MCF 10A (cell line): ENCODE results near the gene TIAL1. TPM values are rescaled to one million over a fixed set of nuclear protein-coding genes. Genes with fewer than 3 reads are reported as not detected.
A peak's percentile ranks its signal among the peaks of the same experiment; 100 is the strongest.

Experiments used
- Bru-seq: library from RNA; stranded (reverse); fragments of 400-500 nt; gene quantifications from one replicate; lab custom pipeline; 2021; lab: Mats Ljungman, UMichigan
- BruChase-seq, 2 experiments: library from RNA; stranded (reverse); fragments of 400-500 nt; gene quantifications; one replicate each; lab custom pipeline; 2021; lab: Mats Ljungman, UMichigan
- BruUV-seq: library from RNA; stranded (reverse); fragments of 400-500 nt; replicated peaks from 2 replicates; lab custom pipeline; 2021; lab: Mats Ljungman, UMichigan
- CTCF ChIA-PET: fragments of 300-600 bp; sonication (Branson Sonifier 250); formaldehyde crosslinking; extraction: SDS; loops from one replicate; lab custom pipeline; 2021; ENCODE audit warnings: antibody characterized with exemption, inconsistent platforms; lab: Yijun Ruan, JAX
- POLR2A ChIA-PET: fragments of 300-600, 350-650 bp; sonication (Branson Sonifier 250); formaldehyde crosslinking; extraction: SDS; loops from one replicate; lab custom pipeline; 2020; ENCODE audit warnings: antibody characterized with exemption, inconsistent platforms; lab: Yijun Ruan, JAX
- DNase-seq: peaks from one replicate; pipeline ENCODE4 v3.0.0-alpha.2; 2018; ENCODE audit not compliant: unreplicated experiment
- H3K27ac Mint-ChIP-seq: one replicate; pipeline ENCODE4 v1.8.0; 2022; ENCODE audit warnings: mild to moderate bottlenecking, low read depth, mixed read lengths; ENCODE audit not compliant: unreplicated experiment
- H3K27me3 Mint-ChIP-seq: one replicate; pipeline ENCODE4 v1.8.0; 2022; ENCODE audit warnings: mixed read lengths; ENCODE audit not compliant: insufficient read depth, unreplicated experiment
- H3K36me3 Mint-ChIP-seq: one replicate; pipeline ENCODE4 v1.8.0; 2022; ENCODE audit warnings: mild to moderate bottlenecking, moderate library complexity, mixed read lengths; ENCODE audit not compliant: insufficient read depth, unreplicated experiment
- H3K4me1 Mint-ChIP-seq: one replicate; pipeline ENCODE4 v1.8.0; 2022; ENCODE audit warnings: mixed read lengths; ENCODE audit not compliant: insufficient read depth, unreplicated experiment
- H3K4me3 Mint-ChIP-seq: one replicate; pipeline ENCODE4 v1.8.0; 2022; ENCODE audit warnings: mild to moderate bottlenecking, moderate library complexity, mixed read lengths; ENCODE audit not compliant: unreplicated experiment
- H3K9me3 Mint-ChIP-seq: one replicate; pipeline ENCODE4 v1.8.0; 2022; ENCODE audit warnings: mixed read lengths; ENCODE audit not compliant: unreplicated experiment
- intact Hi-C: fragments of 100-400 bp; cut with micrococcal nuclease; formaldehyde crosslinking; loops from 2 replicates; pipeline ENCODE4 v1.14.1; 2022
- long read RNA-seq: library from polyadenylated mRNA; stranded (forward); transcript quantifications from one replicate; pipeline ENCODE4 v2.0.0, GENCODE V29; 2022
- total RNA-seq: library from RNA; stranded (reverse); gene quantifications from 2 replicates; pipeline ENCODE4 v1.2.3, GENCODE V29; 2022
- TF ChIP-seq, protein P1 (sequence below): fragments of 200-600 bp; IDR thresholded peaks from one replicate; pipeline ENCODE4 v1.8.0; 2022; ENCODE audit warnings: antibody characterized with exemption, mild to moderate bottlenecking; ENCODE audit not compliant: unreplicated experiment

Gene TIAL1, protein sequence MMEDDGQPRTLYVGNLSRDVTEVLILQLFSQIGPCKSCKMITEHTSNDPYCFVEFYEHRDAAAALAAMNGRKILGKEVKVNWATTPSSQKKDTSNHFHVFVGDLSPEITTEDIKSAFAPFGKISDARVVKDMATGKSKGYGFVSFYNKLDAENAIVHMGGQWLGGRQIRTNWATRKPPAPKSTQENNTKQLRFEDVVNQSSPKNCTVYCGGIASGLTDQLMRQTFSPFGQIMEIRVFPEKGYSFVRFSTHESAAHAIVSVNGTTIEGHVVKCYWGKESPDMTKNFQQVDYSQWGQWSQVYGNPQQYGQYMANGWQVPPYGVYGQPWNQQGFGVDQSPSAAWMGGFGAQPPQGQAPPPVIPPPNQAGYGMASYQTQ
- 117 and 149 TPM in 2 replicates for total RNA-seq
- Bru-seq, nascent RNA, result percentile 94 among the genes with signal in this experiment
- percentile 96 among the genes with signal in this experiment for BruChase-seq, experiment 1, labeled RNA remaining after a 6-hour chase
- percentile 96 among the genes with signal in this experiment for BruChase-seq, experiment 2, labeled RNA remaining after a 2-hour chase
- long read RNA-seq, full-length matches to known transcripts, result 24 of 41 reads
- long read RNA-seq, partial matches to known transcripts, result 6 of 41 reads
- long read RNA-seq, other reads (novel, unspliced or antisense), result 11 of 41 reads

DNA sequence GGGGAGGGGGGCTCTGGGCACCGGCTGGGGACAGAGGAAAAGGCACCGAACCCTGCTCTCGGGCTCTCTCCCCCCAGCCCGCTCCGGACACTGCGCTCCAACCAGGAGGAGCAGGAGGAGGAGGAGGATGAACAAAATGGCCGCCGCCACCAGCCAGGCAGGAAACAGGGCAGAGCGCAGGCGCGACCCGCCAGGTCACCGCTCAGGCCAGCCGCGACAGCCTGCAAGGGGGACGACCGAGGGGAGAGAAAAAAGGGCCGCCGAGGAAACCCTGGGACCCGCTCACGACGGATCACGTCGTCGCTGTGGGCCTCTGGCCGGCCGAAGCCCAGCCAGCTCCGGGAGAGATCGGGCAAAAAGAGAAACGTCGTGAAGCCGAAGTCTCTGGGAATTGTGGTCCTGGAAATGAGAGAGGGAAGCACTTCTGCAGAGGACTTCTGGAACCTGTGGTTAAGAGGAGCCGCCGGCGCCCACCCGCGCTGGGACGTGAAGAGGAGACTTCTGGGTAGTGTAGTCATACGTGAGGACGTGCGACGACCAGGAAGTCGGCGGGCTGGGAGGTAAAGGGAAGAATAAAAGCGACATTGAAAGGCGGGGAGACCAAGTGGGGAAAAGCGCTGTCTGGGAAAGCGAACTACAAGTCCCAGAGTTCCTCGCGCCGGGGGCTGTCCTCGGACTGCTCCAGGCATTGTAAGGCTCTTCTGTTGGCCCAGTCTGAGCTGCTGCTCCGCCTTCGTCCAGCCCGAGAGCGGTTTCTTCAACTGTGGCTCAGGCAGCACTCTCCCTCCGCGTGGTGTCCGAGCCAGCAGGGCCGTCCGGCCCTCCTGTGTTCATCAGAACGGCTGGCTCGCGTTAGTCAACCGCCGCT lies at the start of gene TIAL1:
TSS of gene TIAL1 (minus strand) at position 428 of the 868 bp plus-strand sequence. CDS start 499 bp downstream, outside the sequence.
- H3K9me3 Mint-ChIP-seq, result no peaks in the 10 kb centered on the region
- peak; percentile 99 for DNase-seq
- ChIA-PET POLR2A (interaction anchor here (0.5 to 6.5 kb wide), 18 partner anchors 12 to 296 kb away, joined by 3 to 114 read pairs (median 4); partner anchors contain the start of genes BAG3, INPP5F, MCMBP and SEC23IP), CTCF (interaction anchor here (0.6 to 3.0 kb wide), 4 partner anchors 11 to 153 kb away, joined by 3 to 20 read pairs (median 6); no protein-coding TSS in a partner anchor)
- H3K4me1 Mint-ChIP-seq, result peaks cover 22% of the 10 kb centered on the region
- intact Hi-C loops, result loop anchor here (2.0 to 10.0 kb wide), 3 partner anchors 54 to 392 kb away; partner anchors contain the start of genes GRK5 and RGS10
- TF ChIP-seq, protein P1, sequence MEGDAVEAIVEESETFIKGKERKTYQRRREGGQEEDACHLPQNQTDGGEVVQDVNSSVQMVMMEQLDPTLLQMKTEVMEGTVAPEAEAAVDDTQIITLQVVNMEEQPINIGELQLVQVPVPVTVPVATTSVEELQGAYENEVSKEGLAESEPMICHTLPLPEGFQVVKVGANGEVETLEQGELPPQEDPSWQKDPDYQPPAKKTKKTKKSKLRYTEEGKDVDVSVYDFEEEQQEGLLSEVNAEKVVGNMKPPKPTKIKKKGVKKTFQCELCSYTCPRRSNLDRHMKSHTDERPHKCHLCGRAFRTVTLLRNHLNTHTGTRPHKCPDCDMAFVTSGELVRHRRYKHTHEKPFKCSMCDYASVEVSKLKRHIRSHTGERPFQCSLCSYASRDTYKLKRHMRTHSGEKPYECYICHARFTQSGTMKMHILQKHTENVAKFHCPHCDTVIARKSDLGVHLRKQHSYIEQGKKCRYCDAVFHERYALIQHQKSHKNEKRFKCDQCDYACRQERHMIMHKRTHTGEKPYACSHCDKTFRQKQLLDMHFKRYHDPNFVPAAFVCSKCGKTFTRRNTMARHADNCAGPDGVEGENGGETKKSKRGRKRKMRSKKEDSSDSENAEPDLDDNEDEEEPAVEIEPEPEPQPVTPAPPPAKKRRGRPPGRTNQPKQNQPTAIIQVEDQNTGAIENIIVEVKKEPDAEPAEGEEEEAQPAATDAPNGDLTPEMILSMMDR, result no peak
- peak within 1 kb of the TSS; percentile 87 for H3K27ac Mint-ChIP-seq
- H3K36me3 Mint-ChIP-seq, result peaks cover 21% of the 10 kb centered on the region
- BruUV-seq, result no TSS peak
- no peaks in the 10 kb centered on the region for H3K27me3 Mint-ChIP-seq
- H3K4me3 Mint-ChIP-seq, result peak within 1 kb of the TSS; percentile 77

DNA sequence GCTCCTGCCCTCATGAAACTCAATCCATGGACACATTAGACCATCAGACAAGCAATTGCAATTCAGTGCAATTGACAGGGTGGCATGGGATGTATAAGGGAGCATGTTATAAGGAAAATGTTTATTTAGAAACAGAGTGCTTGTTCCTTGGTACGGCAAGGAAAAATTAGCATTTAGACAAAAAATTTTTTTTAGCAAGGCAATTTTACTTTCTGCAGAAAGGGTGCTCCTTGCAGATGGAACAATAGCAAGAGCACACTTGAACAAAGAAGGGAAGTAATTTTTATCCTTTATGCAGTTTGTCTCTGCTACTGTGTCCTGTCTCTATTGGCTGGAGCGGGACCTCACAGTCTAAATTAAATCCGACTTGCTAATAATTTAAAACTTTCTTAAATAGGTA lies 48.2 kb upstream of the TIAL1 start:
- TF ChIP-seq, protein P1, result no peak
- no peaks in the 10 kb centered on the region for H3K4me1 Mint-ChIP-seq
- no peak overlapping the region for H3K27ac Mint-ChIP-seq
- no TSS peak for BruUV-seq
- H3K36me3 Mint-ChIP-seq, result no peaks in the 10 kb centered on the region
- H3K4me3 Mint-ChIP-seq, result no peak overlapping the region
- POLR2A ChIA-PET, result no interaction called here
- intact Hi-C loops, result no loop called here
- H3K27me3 Mint-ChIP-seq, result no peaks in the 10 kb centered on the region
- CTCF ChIA-PET, result interaction anchor here (3.2 kb wide), 1 partner anchor 36 kb away, joined by 11 read pairs; no protein-coding TSS in a partner anchor
- no peaks in the 10 kb centered on the region for H3K9me3 Mint-ChIP-seq
- no peak for DNase-seq

DNA sequence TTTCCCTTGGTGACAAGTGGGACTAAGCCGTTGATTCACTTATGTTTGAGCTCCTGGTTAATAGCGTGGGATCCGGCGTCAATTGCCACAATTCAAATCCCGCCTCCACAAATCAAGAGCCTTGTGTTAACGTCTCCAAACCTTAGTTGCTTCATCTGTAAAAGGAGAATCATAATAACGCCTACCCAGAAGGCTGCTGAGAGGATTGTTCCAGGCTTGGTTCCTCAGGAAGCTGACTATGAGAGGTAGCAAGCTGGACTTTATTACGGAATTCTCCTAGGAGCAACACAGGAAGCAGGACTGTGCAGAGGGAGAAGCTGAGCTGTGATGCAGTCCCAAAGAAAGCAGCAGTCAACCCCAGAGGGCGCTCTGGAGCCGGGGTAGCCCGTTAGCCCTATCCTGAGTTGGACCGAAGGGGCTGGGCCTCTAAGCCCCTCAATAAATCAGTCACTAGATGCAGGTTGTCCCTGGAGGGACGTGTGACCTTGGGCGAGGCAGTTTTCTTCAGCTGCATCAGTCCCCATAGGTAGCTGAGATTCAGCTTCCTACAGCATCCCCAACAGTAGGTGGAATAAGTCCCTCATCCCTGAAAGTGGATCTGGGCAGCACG lies 47.5 kb upstream of the TIAL1 start:
- CTCF ChIA-PET, result interaction anchor here (1.2 to 3.2 kb wide), 2 partner anchors 9 to 35 kb away, joined by 4 to 11 read pairs; no protein-coding TSS in a partner anchor

More for the DNA sequence above, 47.5 kb upstream of the TIAL1 start:
- intact Hi-C loops, result no loop called here
- H3K4me1 Mint-ChIP-seq, result no peaks in the 10 kb centered on the region
- H3K9me3 Mint-ChIP-seq, result no peaks in the 10 kb centered on the region
- DNase-seq, result no peak
- no peak overlapping the region for H3K27ac Mint-ChIP-seq
- TF ChIP-seq, protein P1, result peak; percentile 4
- BruUV-seq, result no TSS peak
- POLR2A ChIA-PET, result interaction anchor here (0.6 kb wide), 2 partner anchors 13 to 222 kb away, joined by 3 read pairs; no protein-coding TSS in a partner anchor
- H3K4me3 Mint-ChIP-seq, result no peak overlapping the region
- no peaks in the 10 kb centered on the region for H3K27me3 Mint-ChIP-seq
- H3K36me3 Mint-ChIP-seq, result no peaks in the 10 kb centered on the region
